ENCODE measurements around the gene MAMDC2.

Gene MAMDC2

DNA sequence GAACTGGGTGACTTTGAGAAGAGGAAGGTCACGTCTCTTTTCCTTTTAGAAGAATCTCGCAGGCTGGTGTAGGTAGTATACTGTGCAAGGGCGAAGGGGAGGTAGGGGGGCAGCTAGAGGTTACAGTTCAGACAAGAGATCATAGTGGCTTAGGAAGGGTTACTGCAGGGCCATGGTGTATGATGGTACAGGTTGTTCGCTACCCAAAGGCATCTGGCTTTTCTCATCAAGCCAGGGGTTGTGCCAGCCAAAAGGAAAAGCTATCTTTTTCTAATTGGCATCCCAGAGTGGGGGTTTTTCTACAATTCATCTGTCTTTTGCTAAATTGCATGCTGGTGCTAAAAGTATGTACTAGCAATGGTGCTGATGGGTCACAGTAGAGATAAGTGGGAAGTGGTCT is 22.8 kb downstream of the MAMDC2 start:
- DNase-seq, result no peak

DNA sequence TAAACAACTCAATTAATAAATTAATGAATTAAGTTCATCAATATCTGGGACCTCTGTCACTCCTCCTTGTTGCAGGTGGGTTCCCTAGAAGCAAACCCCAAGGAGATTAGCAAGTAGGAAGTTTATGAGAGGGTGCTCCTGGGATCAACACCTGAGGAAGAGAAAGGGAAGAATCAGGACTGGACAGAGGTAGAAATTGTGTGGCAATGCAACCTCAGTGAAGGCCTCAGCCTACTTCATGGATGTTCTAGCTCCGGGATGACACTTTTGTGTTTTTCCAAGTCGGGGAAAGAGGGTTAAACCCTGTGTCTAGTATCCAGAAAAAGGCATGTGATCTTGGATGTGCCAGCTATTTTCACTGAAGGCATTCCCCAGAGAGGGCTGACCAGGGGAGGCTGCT is 23.2 kb downstream of the MAMDC2 start:
- DNase-seq, result no peak

DNA sequence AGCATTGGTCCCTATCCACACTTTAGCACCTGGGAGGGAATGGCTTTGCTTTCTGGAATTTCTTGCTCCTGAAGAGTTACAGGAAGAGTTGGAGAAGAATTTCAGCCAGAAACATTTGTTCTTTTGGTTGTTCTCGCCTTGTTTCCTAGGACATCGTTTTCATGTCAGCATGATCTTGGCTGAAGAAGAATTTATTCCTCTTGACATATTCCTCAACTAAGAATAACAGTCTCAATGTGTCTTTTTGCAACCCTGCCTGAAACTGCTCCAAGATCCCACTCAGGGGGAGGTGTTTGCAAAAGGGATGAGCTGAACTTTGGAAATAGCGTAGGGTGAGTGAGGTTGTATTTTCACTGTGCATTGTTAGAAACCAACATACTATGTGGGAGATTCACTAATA is 26.1 kb downstream of the MAMDC2 start:
- DNase-seq, result no peak

GRCh38 chr9:70073193-70073592 is 29.5 kb downstream of the MAMDC2 start:
- no peak for DNase-seq

GRCh38 chr9:70073756-70074155 is 30.1 kb downstream of the MAMDC2 start:
- DNase-seq, result no peak

- DNase-seq, result no peak
These were observed 33.0 kb downstream of the MAMDC2 start for GRCh38 chr9:70076678-70077077.

DNA sequence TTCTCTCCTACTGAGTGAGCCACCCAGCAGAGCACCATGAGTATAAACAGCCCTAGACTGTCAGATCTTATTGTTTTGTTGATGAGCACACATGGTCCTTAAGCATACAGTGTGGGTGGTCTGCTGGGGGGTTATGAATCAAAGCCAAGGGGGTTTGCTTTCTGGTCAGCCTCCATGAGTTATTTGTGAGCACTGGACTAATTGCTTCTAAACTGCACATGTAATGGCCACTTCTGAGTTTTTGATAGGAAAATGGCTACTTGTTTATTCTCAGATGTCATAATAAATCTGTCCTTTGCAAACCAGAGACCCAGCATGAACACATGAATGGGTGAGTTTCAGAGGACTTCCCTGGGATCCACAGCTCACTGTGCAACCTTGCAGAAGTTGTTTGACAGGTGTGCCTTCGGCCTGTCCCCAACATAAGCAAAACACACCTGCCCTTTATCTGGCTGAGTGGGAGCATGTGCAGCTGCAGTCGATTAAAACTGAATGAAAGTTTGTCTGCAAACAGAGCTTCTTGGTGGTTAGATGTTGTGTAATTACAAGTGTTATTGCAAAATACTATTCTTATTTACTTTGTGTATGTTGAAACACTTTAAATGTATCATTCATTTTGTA is 35.9 kb downstream of the MAMDC2 start:
- no peak for DNase-seq

DNA sequence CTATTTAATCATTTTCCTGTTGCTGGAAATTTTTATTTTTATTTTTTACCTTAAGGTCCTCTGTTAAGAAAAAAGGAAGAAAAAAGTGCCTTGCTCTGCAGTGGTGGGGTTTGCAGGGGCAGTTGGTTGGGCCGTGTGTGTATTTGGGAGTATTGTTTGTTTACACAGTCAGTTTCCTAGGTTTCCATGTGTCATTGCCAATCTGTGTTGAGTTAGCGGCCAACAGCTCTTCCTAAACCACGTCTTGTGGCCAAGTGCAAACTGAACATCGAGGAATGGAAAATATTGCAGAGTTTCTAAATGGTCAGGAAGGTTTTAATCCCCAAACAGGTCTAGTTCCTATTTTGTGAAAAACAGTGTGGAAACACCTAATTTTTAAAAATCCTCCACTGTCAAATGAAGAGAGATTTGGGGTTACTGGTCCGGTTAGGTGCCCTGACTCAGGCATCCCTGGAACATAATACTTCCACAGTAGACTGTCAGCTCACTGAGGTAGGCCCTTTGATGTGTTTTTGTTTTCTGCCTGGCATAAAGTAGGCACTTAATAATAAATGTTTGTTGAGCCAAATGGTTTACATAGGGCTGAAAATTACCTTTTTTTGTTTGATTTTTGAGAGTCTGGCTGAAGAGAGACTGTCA is 37.0 kb downstream of the MAMDC2 start:
- no peak for DNase-seq

DNA sequence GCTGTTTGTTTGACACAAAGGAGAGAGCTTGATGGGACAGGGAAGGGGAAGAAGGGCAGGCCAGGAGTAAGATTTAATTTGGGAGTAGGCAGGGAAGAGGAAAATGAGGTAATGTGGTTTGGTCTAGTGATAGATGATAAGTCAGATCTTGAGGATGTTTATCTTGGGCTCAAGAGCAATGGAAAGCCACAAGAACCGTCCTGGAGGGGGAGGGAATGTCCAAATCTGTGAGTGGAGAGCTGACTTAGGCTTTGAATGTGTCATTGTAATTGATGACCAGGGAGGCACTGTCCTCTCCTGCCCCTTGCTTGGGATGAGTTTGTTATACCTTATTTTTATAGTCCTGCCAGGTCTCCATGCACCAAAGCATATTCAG is 37.5 kb downstream of the MAMDC2 start:
- peak; percentile 56 for DNase-seq

DNA sequence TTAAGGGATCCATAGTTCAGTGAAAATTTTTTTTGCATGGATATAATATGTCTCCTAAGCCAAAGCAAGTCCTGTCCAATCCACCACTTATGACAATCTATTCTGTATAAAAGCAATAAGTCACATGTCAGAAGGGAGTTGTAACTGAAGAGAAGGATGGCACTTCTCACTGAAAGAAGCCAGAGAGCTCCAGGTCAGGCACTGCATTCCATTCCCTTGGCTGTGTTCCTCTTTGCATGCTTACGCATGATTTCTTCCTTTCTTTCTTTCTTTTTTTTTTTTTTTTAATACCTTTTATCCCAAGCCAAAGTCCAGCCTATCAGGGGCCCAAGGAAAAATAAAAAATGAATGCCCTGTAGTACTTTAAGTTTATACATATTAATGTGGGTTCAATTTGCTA is 39.8 kb downstream of the MAMDC2 start:
- no peak for DNase-seq

DNA sequence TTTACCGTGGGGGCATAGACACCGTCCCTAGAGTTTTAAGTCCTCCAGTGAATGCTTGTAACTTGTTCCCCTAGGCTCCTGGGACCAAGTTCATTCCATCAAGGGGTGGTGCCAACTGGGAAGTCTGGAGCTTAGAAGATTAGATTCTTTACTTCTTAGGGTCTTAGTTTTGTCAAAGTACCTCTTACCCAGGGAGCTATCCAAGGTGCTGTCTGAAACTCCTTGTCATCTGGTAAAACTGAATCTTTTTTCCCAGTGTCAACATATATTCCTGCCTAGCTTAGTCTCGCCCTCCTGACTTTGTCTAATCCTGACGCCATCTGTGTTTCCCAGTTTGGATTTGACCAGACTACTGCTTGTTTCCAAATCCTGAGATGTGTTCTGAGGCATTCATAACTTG is 41.6 kb downstream of the MAMDC2 start:
- DNase-seq, result no peak

DNA sequence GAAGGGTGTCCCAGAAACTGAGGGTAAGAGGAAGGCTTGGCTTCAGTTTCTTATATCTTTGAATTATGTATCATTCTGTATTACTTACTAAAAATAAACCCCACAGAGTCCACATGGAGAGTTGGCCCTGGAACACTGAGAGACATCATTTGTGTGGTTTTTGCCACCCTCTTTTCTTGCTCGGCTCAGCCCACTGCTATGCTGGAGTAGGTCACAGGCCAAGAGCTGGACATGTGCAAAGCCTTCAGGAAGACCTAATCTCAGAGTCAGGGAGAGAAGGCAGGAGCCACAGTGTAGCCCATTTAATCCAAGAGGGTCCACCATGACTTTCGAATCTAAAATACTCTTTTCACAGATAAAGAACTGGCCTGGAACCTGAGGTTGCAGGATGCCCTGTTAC is 47.5 kb downstream of the MAMDC2 start:
- DNase-seq, result no peak

DNA sequence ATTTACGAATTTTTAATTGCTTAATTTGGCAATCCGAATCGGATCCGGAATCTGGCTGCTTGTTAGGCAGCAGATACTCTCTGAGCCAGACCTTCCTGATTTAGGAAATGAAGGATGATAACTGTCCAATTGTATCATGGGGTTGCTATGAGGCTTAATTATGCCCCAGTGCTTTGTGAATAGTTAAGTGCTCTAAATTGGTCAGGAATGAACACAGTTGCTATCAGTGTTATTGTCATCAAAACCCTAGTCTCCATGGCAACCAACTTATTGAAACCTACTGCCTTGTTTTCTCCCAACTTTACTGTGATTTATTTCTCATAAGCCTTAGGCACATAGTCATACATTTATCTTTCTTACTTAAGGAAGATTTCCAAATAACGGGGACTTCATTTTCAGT is 47.9 kb downstream of the MAMDC2 start:
- DNase-seq, result no peak

GRCh38 chr9:70092190-70092589 is 48.5 kb downstream of the MAMDC2 start:
- no peak for DNase-seq

DNA sequence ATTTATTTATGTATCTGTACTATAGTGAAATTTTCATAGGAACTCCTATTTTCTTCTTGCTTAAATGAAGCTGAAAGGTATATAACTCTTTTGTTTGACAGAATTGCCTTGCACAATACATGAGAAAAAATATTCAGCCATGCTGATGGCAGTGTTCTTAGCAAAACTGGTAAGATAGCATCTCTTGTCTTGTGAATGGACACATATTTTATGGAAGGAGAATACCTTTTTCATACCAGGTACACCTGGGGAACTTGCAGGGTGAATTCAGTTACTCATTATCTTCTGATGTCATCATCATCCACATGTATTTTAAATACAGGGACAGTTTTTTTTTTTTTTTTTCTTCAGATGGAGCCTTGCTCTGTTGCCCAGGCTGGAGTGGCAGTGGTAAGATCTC is 49.4 kb downstream of the MAMDC2 start:
- DNase-seq, result no peak

- no peak for DNase-seq
These were observed 50.3 kb downstream of the MAMDC2 start for GRCh38 chr9:70093944-70094343.

DNA sequence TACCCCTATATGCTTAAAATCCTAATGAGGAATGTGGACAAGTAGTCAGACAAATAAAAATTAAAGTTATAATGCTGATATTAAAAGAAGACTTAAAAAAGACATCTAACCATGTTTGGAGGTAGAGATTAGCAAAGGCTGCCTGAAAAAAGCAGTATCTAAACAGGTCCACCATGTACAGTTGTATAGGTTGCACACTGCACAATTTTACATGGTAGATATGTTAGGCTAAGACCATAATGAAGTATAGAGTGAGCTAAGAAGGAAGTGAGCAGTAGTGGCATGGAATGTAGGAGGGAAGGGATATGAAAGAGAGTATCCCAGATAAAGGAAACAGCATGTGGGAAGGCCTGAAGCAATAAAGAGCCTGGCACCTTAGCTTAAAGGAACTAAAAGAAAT is 51.1 kb downstream of the MAMDC2 start:
- peak; percentile 37 for DNase-seq

DNA sequence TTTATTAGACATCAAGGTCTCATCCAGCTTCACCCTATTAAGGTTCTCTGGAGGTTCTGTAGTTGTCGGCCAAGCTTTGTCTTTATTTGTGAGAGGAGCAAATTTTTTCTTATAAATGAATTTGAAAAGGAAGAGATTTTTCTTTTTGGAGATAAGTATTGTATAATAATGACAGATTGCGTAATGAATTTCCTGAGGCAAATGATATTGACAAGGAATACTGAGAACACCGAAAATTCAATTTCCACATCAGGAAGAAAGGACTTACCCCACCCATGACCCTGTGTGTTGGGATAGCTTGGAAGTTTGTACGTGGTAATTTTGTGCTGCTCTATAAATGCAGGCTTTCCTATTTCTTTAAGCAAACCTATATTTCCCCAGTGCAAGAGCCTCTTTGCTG is 53.5 kb downstream of the MAMDC2 start:
- DNase-seq, result no peak

- no peak for DNase-seq
These were observed 56.7 kb downstream of the MAMDC2 start for GRCh38 chr9:70100362-70100761.

GRCh38 chr9:70101265-70101664 is 57.6 kb downstream of the MAMDC2 start:
- DNase-seq, result peak; percentile 22

DNA sequence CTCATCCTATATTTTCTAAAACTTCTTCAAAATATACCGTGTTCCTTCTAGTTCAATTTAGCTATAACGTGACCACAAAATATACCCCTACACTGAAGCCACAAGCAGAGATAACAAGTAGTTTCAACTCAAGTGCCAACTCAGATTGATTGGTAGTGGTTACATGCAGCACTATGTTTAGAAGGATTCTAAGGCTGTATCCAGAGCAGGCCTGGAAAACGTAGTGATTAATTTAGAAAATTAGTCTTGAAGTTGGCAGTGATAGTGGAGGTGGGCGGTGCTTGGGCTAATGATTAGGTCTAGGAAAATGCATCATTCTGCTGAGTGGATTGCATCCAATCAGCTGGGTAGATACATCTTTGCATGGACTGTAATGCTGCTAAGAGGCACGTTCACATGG is 61.5 kb downstream of the MAMDC2 start:
- DNase-seq, result no peak

- DNase-seq, result no peak
These were observed 62.9 kb downstream of the MAMDC2 start for GRCh38 chr9:70106571-70106970.

DNA sequence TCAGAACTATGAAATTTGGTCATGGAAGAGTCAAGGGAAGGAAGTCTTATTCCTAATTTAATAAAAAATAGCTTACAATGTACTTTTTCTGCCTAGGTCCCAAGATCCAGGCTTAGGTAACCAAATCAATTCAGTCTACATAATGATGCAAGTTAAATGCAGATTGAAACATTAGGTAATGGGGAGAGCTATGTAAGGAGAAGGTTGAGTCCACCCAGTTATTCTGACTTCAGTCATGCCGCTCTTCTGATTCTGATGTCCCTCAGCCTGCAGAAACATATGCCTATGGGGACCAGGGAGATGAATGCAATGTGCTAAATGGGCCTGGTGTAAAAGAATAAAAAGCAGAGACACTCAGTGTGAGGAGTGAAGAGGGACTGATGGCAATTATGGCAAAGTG is 63.9 kb downstream of the MAMDC2 start:
- DNase-seq, result no peak

DNA sequence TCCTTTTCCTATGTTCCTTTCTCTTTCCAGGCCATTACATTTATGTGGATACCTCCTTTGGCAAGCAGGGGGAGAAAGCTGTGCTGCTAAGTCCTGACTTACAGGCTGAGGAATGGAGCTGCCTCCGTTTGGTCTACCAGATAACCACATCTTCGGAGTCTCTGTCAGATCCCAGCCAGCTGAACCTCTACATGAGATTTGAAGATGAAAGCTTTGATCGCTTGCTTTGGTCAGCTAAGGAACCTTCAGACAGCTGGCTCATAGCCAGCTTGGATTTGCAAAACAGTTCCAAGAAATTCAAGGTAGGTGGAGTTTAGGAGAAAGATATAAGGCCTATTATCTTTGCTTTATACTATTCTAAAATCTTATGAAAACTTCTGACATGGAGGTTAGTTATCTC is 64.5 kb downstream of the MAMDC2 start:
- no peak for DNase-seq

All from NCI-H226 (cell line).